ENCODE results near the gene DARS2.

DNA sequence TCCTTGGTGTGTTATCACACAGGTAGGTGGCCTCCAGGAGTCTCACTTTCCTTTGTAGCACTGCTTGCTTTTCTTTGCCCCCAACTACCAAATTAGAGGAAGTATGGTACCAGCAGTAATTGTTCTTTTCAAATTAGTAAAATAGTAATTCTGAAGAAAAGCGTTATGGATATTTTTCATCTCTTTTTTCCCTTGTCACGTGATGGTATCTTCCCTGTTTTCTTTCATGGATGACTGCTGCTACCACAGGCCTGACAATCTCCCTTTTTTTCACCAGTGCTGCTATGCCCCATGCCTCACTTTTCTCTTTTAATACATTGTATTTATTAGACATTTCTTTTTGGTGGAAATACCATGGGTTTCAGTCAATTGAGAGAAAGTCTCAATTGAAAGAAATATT lies 47.0 kb downstream of the DARS2 start:
- TF ChIP-seq EZH2 (IDR thresholded peaks at IDR 0.05; ENCODE audit: borderline replicate concordance, insufficient read depth, low read depth, low read length, poor library complexity, severe bottlenecking) = no peak
- TF ChIP-seq, protein P1, sequence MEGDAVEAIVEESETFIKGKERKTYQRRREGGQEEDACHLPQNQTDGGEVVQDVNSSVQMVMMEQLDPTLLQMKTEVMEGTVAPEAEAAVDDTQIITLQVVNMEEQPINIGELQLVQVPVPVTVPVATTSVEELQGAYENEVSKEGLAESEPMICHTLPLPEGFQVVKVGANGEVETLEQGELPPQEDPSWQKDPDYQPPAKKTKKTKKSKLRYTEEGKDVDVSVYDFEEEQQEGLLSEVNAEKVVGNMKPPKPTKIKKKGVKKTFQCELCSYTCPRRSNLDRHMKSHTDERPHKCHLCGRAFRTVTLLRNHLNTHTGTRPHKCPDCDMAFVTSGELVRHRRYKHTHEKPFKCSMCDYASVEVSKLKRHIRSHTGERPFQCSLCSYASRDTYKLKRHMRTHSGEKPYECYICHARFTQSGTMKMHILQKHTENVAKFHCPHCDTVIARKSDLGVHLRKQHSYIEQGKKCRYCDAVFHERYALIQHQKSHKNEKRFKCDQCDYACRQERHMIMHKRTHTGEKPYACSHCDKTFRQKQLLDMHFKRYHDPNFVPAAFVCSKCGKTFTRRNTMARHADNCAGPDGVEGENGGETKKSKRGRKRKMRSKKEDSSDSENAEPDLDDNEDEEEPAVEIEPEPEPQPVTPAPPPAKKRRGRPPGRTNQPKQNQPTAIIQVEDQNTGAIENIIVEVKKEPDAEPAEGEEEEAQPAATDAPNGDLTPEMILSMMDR (IDR thresholded peaks at IDR 0.05) = no peak

Measured in B cell (primary cell).